GM18520 (cell line): ENCODE results near the gene EHD4.

Source experiments
- ATAC-seq: cut with Tn5 transposase; IDR thresholded peaks from one replicate; pipeline ENCODE4 v1.9.1; 2021; ENCODE audit not compliant: unreplicated experiment

EHD4 gene

GRCh38 chr15:41995476-41995855 lies 23.1 kb upstream of the EHD4 start:
- ATAC-seq = no peak

GRCh38 chr15:41994772-41995475 lies 22.6 kb upstream of the EHD4 start:
- ATAC-seq = no peak

GRCh38 chr15:41994171-41994650 lies 21.9 kb upstream of the EHD4 start:
- no peak for ATAC-seq

GRCh38 chr15:41993472-41994170 lies 21.3 kb upstream of the EHD4 start:
- ATAC-seq = no peak

GRCh38 chr15:41992803-41993190 lies 20.4 kb upstream of the EHD4 start:
- no peak for ATAC-seq

GRCh38 chr15:41992151-41992802 lies 19.9 kb upstream of the EHD4 start:
- no peak for ATAC-seq

- no peak for ATAC-seq
Measured at GRCh38 chr15:41990691-41991090, 18.3 kb upstream of the EHD4 start.

- no peak for ATAC-seq
Measured at GRCh38 chr15:41990243-41990605, 17.9 kb upstream of the EHD4 start.

GRCh38 chr15:41989573-41990242 lies 17.4 kb upstream of the EHD4 start:
- no peak for ATAC-seq

- no peak for ATAC-seq
Measured at GRCh38 chr15:41988896-41989572, 16.7 kb upstream of the EHD4 start.

GRCh38 chr15:41987925-41988275 lies 15.5 kb upstream of the EHD4 start:
- ATAC-seq = no peak

- ATAC-seq = no peak
Measured at GRCh38 chr15:41987246-41987924, 15.0 kb upstream of the EHD4 start.

GRCh38 chr15:41985236-41986160 lies 13.1 kb upstream of the EHD4 start:
- no peak for ATAC-seq

- no peak for ATAC-seq
Measured at GRCh38 chr15:41984622-41985021, 12.3 kb upstream of the EHD4 start.

- no peak for ATAC-seq
Measured at GRCh38 chr15:41983621-41984571, 11.5 kb upstream of the EHD4 start.

GRCh38 chr15:41983221-41983620 lies 10.9 kb upstream of the EHD4 start:
- ATAC-seq = no peak

GRCh38 chr15:41982133-41982930 lies 10.0 kb upstream of the EHD4 start:
- no peak for ATAC-seq
